Stimulated activated CD8-positive, alpha-beta memory T cell treated with anti-CD3 and anti-CD28 coated beads, Interleukin-7, amount 100 ng/mL, for 24 hours (primary cell): ENCODE data around the gene MMP24OS.
"Not testable (repeated sequence)": the region's sequence is repeated elsewhere in the genome, so short reads cannot be mapped to it uniquely, and the experiment has no call there.

Source experiments
- DNase-seq: peaks from one replicate; pipeline ENCODE4 v3.0.0-alpha.2; 2020; ENCODE audit warnings: low read depth

Gene MMP24OS

DNA sequence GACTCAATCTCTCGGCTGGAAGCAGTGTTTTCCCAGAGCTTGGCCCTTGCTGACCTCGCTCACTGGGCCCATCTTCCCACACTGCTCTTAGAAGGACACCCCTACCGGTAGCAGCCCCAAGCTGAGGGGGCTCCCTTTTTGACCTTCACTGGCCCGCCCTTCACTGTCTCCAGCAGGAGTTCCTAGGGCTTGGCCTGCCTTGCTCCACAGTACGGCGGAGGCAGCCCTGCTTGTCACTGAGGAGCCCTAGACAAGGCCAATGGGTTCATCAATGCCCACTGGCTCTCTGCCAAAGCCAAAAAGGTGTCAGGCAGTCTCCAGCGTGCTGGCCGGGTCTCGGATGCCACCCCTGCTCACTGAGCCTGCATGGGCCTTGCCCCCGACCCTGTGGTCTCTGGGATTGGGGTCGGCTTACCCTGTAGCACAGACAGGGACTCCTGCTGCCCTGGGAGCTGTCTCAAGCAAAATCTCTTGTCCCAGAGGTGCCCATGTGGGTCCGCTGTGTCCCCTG is 2.1 kb downstream of the MMP24OS start:
- no peak for DNase-seq

DNA sequence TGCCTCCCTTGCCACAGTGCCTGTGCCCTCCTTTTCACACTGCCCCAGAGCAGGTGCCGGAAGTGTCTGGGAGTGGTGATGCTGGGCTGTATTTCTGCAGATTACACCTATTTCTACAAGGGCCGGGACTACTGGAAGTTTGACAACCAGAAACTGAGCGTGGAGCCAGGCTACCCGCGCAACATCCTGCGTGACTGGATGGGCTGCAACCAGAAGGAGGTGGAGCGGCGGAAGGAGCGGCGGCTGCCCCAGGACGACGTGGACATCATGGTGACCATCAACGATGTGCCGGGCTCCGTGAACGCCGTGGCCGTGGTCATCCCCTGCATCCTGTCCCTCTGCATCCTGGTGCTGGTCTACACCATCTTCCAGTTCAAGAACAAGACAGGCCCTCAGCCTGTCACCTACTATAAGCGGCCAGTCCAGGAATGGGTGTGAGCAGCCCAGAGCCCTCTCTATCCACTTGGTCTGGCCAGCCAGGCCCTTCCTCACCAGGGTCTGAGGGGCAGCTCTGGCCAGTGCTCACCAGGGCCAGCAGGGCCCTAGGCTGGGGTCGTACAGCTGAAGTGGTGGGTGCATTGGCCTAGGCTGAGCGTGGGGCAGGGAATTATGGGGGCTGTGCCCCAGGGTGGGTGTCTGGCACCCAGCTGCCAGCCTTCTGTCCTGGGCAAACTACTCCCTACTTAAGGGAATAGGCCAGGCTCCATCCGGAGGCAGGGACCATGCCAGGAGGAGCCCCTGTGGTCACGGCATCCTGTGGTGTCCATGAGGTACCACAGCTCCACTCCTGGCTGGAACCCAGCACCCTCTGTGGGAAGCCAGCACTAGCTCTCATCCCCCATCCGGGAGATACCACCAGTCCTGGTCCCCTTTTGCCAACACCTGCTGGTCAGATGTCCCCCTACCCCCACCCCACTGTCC is 3.5 kb downstream of the MMP24OS start:
- DNase-seq = no peak

DNA sequence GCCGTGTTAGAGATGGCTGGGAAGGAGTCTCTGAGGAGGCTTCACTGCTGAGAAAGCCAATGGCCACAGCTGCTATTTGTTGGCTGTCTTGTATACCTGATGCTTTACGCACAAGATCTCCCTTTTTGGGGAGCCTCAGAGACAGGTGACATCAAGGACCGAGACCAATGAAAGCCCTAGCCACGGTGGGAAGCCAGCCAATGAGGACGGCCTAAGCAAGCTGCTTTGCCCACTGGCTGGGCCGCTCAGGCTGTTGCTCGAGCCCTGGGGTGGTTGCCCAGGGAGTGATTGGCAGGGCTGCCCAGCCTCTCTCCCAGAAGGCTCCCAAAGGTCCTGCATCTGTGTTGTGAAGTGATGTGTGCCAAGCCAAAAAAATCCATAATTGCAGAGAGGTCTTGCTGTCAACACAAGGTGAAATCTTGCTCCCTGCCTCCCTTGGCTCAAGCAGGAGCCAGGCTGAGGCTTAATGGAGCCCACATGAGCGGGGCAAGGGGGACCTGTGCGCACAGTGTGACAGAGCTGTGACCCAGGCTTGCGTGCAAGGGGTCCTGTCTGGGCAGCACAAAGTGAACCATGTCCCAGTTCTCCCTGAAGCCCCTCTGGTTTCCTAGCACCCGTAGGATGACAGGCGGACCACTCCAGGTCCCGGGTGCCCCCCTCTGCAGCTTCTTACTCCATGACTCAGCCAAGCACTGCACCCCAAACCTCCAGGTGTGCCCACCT is 4.3 kb downstream of the MMP24OS start:
- DNase-seq = no peak

DNA sequence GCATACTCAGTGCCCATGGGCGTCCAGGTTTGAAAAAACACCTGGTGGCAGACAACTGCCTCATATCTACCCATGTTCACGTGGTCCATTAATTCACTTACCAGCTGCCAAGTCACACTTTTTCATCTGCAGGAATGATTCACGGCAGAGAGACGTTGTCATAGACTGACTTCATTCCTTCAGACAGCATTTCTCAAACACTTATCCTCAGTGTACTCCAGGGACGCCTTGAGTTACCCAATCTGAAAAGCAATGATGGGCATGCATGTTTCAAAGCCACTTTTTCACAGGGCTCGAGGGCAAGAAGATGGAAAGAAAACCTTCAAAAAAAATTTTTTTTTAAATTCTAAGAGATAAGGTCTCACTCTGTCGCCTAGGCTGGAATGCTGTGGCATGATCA is 6.0 kb downstream of the MMP24OS start:
- DNase-seq = no peak

DNA sequence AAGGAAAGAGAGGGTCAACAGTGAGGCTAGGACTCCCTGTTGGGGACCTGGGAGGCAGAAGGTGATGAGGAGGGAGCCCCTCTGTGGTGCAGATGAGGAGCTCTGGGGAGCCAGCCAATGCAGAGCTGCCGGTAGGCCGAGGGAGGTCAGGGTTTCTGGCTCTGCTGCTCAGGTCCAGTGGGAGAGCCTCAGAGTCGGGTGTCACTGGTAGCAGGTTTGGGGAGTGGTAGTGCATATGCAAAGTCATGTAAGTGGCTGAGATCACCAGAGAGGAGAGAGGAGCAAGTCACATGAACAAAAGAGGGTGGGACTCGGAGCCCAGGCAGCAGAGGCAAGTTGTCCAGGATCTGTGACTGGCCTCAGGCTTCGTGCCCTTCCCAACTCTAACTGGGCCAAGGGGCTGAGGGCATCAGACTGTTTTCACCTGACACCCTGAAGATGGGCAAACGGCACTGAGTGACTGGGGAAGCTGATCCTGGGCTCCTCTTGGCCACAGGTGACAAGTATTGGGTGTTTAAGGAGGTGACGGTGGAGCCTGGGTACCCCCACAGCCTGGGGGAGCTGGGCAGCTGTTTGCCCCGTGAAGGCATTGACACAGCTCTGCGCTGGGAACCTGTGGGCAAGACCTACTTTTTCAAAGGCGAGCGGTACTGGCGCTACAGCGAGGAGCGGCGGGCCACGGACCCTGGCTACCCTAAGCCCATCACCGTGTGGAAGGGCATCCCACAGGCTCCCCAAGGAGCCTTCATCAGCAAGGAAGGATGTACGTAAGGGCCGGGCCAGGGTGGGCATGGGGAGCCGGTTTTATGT is 6.6 kb downstream of the MMP24OS start:
- no peak for DNase-seq

DNA sequence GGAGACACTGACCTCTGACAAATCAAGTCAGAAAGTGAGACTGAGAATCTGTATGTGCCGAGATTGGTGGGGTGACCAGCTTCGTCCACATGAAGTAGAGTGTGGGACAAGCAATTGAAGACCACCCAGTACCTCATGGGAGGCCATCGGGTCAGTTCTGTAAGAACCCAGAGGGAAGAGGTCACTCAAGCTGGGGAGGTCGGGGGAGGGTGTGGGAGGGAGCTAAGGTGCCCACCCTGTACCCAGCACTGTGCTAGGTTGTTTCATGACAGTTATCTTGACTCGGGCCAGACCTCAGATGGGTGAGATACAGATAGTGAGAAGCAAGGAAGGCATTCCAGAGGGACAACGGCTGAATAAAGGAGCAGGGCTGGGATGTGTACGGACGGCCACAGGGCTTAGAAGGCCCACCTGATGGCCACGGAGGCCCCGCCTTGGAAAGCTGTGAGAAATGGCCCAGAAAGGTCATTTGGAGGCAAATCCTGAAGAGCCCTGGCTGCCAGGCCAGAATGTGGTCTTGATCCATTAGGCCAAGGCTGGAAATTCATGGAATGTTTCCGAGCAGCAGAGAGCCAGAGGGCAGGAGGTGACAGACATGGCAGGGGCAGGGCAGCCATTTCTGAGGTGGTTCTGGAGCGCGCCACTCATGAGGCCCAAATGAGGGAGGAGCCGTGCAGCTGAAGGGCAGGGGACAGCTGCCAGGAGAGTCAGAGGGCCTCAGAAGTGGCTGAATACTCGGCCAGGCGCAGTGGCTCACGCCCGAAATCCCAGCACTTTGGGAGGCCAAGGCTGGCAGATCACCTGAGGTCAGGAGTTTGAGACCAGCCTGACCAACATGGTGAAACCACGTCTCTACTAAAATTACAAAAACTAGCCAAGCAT is 7.7 kb downstream of the MMP24OS start:
- DNase-seq = no peak

DNA sequence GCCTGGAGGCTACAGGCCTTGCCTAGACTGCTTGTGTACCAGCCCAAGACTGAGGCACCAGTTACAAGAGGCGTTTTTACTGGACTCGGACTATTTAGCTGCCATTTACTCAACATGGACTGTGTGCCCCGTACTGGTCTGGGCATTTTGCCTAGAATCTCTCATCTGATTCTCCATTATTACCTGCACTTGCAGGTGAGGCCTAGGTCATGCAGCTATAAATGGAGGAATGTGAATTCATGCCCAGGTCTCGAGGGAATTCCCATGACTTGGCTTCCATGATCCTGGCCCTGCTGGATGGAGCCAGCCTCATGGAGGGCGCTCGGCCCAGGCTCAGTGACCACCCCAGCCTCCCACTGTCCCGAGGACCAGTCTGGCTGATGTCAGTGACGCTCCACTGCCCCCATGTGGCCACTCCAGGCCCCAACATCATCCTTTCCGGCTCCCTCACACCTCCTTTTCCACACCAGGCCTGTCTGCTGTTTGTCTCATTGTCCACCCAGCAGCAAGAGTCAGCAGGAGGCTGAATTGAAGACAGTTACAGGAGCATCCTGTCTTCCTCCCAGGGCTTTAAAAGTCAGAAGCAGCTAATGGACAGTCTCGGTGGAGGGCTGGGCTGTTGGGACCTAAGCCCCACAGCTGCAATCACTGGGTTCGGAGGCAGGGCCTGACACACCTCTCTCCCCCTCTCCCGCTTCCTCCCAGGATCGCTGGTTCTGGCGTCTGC is 8.7 kb downstream of the MMP24OS start:
- no peak for DNase-seq

DNA sequence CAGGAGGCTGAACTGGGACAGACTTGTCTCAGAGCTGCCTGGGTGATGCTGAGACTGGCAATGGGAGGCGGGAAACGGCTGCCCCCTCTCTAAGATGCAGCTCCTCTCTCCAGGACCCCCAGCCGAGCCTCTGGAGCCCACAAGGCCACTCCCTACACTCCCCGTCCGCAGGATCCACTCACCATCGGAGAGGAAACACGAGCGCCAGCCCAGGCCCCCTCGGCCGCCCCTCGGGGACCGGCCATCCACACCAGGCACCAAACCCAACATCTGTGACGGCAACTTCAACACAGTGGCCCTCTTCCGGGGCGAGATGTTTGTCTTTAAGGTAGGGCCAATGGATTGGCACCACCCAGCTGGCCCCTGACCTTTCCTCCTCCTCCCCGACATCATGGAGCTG is 10.8 kb downstream of the MMP24OS start:
- no peak for DNase-seq

DNA sequence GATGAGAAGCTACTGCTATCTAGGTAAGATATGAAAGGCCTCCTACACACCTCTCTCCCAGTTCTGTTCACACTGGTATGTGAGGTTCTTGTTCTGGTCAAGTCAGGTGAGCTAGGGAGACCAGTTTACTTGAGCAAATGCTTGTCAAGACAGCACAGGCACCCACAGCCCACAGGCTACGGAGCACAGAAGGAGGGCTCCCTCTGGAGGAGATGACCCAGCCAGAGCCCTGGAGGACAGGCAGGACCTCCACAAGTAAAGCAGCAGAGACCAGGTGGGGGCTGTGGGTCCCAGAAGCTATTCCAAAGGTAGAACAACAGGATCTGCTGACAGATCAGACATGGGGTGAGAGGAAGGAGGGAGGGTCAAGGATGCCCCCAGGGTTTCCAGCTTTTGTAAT is 13.2 kb downstream of the MMP24OS start:
- DNase-seq = no peak

DNA sequence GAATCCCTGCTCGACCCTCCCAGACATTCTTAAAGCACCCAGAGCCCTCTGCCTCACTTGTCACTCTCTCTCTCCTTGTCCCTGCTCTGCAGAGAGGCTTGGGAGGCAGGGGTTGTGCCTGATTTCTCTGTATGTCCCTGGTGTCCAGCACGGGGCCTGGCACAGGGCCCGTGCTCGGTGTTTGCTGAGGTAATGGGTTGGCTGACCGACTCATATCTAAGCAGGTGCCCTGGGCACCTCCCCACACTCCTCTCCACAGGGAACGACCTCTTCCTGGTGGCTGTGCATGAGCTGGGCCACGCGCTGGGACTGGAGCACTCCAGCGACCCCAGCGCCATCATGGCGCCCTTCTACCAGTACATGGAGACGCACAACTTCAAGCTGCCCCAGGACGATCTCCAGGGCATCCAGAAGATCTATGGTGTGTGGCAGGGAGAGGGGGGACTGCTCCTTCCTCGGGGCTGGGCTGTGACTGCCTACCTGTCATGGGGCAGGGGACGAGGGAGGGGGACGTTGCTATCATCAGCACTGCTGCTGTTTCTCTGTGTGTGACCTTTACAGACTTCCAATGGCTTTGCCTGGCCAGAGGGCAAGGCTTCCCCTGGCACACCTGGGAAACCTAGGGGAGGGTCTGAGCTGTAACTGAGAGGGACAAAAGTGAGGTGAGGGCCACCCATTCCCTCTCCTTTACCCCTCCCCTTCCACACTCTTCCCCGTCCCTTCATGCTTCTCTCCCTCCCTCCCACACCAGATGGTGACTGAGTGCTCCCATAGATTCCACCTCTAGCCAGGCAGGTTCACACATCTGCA is 14.2 kb downstream of the MMP24OS start:
- DNase-seq = no peak

DNA sequence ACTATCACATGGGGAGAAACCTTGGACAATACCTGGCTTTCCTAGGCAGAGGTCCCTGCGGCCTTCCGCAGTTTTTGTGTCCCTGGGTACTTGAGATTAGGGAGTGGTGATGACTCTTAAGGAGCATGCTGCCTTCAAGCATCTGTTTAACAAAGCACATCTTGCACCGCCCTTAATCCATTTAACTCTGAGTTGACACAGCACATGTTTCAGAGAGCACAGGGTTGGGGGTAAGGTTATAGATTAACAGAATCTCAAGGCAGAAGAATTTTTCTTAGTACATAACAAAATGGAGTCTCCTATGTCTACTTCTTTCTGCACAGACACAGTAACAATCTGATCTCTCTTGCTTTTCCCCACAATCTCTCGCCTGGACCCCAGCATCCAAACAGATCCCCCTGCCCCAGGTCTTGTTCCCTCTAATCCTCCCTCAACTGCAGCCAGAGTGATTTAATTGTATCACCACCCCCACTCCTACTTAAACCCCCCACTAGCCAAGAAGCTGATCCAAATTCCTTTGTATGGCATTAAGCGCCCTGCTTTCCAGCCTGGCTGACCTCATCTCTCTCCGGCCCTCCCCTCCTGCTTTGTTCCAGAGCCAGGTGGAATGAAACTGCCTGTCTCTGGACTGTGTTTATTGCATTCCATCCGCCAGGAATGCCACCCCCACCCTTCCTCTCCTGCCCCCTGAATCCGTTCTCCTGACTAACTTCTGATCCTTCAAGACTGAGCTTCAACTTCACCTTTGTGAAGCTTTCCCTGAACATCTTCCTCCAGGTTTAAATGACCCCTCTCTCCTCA is 15.0 kb downstream of the MMP24OS start:
- DNase-seq = not testable (repeated sequence)

DNA sequence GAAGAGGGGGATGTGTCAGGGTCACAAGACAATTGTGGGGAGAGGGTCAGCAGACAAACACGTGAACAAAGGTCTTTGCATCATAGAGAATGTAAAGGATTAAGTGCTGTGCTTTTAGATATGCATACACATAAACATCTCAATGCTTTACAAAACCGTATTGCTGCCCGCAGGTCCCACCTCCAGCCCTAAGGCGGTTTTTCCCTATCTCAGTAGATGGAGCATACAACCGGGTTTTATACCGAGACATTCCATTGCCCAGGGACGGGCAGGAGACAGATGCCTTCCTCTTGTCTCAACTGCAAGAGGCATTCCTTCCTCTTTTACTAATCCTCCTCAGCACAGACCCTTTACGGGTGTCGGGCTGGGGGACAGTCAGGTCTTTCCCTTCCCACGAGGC is 15.6 kb downstream of the MMP24OS start:
- not testable (repeated sequence) for DNase-seq

DNA sequence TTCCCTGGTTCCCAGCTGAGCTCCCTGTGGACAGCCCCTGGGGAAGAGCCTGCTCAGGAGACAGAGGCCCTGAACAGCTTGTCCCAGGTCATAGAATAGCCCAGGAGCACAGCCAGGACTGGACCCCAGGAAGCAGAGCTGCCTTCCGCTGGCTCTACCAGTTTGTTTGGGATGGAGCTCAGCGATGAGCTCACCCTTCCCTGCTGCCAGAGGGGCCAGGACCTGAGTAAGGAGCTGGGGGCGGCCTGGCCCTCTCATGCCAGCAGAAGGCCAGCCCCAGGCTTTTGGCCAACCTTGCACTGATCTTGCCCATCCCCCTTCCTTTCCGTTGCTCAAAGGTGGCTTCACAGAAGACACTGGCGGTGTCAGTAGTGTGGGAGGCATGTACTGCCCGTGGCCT is 17.5 kb downstream of the MMP24OS start:
- DNase-seq = no peak

DNA sequence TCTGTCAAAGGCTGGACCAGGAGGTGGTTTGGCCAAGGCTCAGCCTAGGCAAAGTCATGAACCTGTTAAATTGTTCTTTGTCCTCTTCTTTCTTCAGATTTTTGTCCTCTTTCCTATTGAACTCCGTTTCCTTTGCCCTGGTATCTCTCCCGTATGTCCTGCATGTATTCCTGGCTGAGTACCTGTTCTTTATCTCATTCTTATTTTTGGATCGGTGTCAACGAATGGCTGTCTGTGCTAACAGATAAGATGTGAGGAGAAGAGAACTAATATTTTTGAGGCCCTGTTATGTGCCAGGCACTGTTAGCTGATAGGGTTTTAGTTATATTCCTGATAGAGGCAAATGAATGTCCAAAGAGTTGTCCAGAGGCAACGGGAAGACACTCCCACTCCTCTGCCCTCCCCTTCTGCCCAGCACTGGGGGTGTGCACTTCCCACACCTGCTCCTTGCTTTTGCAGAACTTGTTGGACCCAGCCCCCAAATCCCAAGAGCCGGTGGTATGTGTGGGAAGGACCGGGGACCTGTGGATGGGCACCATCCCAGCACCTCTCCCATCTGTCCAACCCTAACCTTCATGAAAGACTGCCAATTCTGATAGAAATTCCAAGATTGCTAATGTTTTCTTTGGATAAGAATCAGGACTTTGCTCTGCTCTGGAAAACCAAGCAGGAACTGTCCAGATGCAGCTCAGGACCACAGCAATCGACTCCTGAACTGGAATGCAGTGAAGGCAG is 20.6 kb downstream of the MMP24OS start:
- DNase-seq = no peak

DNA sequence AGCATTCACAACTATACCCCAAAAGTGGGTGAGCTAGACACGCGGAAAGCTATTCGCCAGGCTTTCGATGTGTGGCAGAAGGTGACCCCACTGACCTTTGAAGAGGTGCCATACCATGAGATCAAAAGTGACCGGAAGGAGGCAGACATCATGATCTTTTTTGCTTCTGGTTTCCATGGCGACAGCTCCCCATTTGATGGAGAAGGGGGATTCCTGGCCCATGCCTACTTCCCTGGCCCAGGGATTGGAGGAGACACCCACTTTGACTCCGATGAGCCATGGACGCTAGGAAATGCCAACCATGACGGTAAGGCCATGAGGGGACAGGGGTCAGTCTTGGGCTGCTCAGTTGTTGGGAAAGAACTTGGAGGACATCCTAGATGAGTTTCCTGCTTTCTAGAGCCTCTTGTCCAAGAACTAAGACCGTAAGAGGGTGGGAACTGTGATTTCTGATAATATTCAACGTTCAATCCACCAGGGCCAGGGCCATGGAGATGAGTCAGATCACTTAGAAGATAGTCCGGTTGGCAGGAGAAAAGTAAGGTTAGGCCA is 23.4 kb downstream of the MMP24OS start:
- DNase-seq = no peak

DNA sequence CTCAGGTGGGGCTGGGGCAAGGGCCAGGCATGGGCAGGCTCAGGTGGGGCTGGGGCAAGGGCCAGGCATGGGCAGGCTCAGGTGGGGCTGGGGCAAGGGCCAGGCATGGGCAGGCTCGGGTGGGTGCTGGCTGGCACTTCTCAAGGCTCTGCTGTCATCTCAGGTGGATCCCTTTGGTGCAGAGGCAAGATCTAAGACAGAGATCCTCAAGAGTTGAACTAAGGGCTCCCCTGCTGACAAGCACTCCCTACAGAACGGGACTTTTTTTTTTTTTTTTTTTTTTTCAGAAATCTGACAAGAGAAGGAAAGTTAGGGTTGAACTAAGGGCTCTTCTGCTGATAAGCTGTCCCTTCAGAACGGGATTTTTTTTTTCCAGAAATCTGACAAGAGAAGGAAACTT is 24.9 kb downstream of the MMP24OS start:
- DNase-seq = no peak

DNA sequence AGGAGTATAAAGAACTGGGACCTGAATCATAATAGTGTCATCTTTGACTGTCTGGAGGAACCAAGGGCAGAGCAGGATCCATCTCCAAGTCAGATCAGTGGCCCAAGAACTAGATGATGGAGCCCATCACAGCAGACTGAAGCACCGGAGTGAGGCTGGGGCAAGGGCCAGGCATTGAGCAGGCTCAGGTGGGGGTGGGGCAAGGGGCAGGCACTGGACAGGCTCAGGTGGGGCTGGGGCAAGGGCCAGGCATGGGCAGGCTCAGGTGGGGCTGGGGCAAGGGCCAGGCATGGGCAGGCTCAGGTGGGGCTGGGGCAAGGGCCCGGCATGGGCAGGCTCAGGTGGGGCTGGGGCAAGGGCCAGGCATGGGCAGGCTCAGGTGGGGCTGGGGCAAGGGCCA is 25.3 kb downstream of the MMP24OS start:
- DNase-seq = not testable (repeated sequence)

DNA sequence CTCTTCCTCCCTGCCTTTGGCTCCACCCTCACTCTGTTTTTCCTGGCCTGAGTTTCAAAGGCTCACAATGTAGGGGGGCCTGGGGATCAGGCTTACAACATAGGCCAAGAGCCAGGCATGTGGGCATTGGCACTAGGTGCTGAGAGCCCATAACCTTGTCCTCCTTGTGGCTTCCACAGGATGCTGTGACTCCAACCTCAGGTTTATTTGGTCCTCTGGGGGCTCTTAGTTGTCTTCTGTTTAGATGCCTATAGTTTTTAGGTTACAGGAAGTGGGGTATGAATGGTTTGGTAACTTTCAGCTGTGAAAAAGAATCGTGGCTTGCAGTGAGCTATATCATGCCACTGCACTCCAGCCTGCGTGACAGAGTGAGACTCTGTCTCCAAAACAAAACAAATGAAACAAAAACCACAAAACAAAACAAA is 25.9 kb downstream of the MMP24OS start:
- no peak for DNase-seq
